PC-3 (cell line): ENCODE results near the gene GSG1L.

Experiments used
- EZH2 ChIP-seq: fragments of 300-600 bp; sonication (generic); IDR thresholded peaks from one replicate; pipeline ENCODE4 v1.6.1; 2017; ENCODE audit warnings: antibody characterized with exemption, mild to moderate bottlenecking, low read length; ENCODE audit not compliant: unreplicated experiment
- EZH2phosphoT487 ChIP-seq: fragments of 300-600 bp; sonication (generic); IDR thresholded peaks from 2 replicates; pipeline ENCODE4 v1.6.1; 2018; ENCODE audit warnings: mild to moderate bottlenecking, antibody characterized with exemption, low read length, borderline replicate concordance
- TF ChIP-seq, protein P1 (sequence below): fragments of 300-600 bp; sonication (generic); conservative IDR thresholded peaks from 2 replicates; pipeline ENCODE4 v1.5.1; 2017; ENCODE audit warnings: antibody characterized with exemption, low read depth, mild to moderate bottlenecking, low read length

DNA sequence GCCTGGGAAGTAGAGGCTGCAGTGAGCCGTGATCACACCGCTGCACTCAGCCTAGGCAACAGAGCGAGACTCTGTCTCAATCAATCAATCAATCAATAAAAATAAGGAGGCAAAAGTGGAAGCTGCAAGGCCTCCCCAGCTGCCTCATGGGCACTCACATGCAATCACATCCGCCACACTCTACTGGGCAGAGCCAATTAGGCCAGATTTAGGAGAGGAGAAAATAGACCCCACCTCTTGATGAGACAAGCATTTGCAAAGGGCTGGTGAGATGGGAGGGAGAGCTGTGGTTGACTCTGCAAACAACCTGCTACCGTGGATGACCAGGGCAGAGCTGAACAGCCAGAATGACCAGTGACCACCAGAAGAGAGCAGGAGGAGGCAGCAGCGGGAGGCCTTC is 14.7 kb upstream of the GSG1L start:
- TF ChIP-seq, protein P1, sequence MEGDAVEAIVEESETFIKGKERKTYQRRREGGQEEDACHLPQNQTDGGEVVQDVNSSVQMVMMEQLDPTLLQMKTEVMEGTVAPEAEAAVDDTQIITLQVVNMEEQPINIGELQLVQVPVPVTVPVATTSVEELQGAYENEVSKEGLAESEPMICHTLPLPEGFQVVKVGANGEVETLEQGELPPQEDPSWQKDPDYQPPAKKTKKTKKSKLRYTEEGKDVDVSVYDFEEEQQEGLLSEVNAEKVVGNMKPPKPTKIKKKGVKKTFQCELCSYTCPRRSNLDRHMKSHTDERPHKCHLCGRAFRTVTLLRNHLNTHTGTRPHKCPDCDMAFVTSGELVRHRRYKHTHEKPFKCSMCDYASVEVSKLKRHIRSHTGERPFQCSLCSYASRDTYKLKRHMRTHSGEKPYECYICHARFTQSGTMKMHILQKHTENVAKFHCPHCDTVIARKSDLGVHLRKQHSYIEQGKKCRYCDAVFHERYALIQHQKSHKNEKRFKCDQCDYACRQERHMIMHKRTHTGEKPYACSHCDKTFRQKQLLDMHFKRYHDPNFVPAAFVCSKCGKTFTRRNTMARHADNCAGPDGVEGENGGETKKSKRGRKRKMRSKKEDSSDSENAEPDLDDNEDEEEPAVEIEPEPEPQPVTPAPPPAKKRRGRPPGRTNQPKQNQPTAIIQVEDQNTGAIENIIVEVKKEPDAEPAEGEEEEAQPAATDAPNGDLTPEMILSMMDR, result no peak
- TF ChIP-seq EZH2 (no peak), EZH2phosphoT487 (no peak)
